Cardiac fibroblast (primary cell): Measurements from ENCODE around the gene HS3ST3A1.
A peak's percentile ranks its signal among the peaks of the same experiment; 100 is the strongest.

ENCODE experiments used
- DNase-seq, 2 donors: peaks; one replicate each; pipeline versions ENCODE4 v3.0.0 to v3.0.0-alpha.2; 2010; ENCODE audit warnings: low read depth in 2 of 2
- H3K4me3 ChIP-seq, 2 donors: replicated peaks in 1 of 2; 1 replicate in 1 of 2; 2 replicates in 1 of 2; pipeline ENCODE4 v1.5.1; 2011; ENCODE audit warnings: low read depth in 2 of 2, low read length in 2 of 2, mild to moderate bottlenecking in 2 of 2, moderate library complexity in 1 of 2
- TF ChIP-seq, protein P1 (sequence below): IDR thresholded peaks from one replicate; pipeline ENCODE4 v1.5.1; 2011; ENCODE audit warnings: low read depth, mild to moderate bottlenecking, low read length, inconsistent platforms

The HS3ST3A1 gene

DNA sequence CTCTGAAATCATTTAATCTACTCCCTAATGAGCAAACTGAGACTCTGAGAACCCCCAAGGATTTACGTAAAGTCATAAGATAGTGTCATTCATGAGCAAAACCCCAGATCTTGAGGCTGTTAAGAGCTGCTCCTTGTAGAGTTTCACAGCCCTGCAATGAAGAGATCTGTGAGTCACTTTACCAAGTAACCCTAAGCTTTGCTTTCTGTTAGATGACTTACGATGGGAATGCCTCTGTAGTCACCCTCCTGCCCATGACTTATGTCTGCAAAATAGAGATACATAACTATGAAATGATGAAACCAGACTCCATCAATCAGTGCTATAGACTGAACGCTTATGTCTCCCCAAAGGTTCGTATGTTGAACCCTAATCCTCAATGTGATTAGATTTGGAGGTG is 117.7 kb downstream of the HS3ST3A1 start:
- peak in 1 of 2 donors; percentile 60 for DNase-seq
- TF ChIP-seq, protein P1, sequence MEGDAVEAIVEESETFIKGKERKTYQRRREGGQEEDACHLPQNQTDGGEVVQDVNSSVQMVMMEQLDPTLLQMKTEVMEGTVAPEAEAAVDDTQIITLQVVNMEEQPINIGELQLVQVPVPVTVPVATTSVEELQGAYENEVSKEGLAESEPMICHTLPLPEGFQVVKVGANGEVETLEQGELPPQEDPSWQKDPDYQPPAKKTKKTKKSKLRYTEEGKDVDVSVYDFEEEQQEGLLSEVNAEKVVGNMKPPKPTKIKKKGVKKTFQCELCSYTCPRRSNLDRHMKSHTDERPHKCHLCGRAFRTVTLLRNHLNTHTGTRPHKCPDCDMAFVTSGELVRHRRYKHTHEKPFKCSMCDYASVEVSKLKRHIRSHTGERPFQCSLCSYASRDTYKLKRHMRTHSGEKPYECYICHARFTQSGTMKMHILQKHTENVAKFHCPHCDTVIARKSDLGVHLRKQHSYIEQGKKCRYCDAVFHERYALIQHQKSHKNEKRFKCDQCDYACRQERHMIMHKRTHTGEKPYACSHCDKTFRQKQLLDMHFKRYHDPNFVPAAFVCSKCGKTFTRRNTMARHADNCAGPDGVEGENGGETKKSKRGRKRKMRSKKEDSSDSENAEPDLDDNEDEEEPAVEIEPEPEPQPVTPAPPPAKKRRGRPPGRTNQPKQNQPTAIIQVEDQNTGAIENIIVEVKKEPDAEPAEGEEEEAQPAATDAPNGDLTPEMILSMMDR, result no peak
- no peak overlapping the region for H3K4me3 ChIP-seq

DNA sequence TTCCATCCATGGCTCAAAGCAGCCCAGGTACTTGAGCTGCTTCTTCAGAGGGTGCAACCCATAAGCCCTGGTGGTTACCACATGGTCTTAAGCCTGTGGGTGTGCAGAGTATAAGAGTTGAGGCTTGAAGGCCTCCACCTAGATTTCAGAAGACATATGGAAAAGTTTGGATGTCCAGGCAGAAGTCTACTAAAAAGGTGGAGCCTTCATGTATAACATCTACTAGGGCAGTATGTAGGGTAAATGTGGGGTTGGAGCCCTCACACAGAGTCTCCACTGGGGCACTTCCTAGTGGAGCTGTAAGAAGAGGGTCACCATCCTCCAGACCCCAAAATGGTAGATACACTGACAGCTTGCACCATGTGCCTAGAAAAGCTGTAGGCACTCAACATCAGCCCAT is 120.9 kb downstream of the HS3ST3A1 start:
- TF ChIP-seq, protein P1, result no peak
- no peak overlapping the region for H3K4me3 ChIP-seq
- no peak for DNase-seq

DNA sequence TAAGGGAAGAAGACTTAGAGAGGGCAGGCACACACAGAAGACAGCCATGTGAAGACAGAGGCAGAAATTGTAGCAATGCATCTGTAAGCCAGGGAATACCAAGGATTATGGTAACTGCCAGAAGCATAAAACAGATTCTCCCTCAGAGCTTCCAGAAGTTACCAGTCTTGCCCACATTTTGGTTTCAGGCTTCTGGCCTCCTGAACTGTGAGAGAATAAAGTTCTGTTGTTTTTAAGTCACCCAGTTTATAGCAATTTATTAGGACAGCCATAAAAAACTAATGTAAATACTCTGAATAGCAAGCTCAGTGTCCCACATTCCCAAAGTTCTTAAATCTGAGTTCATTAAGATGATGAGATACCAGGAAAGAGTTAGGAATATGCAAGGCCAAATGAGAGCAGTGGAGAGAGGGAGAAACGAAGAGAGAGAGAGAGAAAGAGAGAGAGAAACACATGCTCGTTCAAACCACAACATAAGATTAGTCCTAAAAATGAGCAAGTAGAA is 123.4 kb downstream of the HS3ST3A1 start:
- TF ChIP-seq, protein P1, result no peak
- no peak overlapping the region for H3K4me3 ChIP-seq
- no peak for DNase-seq

DNA sequence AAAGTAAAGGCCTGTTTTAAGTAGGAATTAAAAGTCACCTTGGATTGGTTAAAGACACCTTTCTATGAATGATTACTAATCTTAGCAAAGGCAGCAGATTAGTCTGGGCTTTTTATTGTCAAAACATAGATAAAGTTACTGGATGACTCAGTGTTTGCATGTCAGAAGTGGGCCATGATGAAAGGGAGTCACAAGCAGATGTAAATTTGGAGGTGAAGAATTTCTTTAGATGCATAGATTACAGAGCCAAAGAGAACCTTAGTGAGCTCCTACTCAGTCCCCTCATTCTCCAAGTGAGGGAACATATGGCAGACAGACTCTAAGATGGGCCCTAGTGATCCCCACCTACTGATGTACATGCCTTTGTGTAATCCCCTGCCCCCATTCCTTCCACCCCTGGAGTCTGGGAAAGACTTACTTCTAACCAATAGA is 124.5 kb downstream of the HS3ST3A1 start:
- DNase-seq, result peak; percentile 15 to 60
- TF ChIP-seq, protein P1, result no peak
- H3K4me3 ChIP-seq, result no peak overlapping the region

DNA sequence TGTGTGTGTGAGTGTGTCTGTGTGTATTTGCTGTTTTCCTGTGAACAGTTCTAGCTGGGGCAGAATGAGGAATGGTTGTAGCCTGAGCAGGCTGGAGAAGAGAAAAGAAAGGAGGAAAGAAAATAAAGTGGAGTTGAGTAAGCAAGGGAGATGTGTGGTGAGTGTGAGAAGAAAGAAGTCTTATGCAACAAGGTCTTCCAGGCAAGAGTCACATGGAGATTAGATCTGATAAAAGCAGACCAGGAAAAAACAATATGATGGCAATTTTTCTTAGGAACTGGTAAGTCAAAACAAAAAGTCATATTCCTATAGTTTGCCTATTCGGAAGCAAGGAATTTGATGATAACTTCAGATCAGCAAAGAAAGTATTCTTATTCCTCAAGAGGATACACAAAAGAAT is 125.0 kb downstream of the HS3ST3A1 start:
- no peak overlapping the region for H3K4me3 ChIP-seq
- peak; percentile 43 to 60 for DNase-seq

DNA sequence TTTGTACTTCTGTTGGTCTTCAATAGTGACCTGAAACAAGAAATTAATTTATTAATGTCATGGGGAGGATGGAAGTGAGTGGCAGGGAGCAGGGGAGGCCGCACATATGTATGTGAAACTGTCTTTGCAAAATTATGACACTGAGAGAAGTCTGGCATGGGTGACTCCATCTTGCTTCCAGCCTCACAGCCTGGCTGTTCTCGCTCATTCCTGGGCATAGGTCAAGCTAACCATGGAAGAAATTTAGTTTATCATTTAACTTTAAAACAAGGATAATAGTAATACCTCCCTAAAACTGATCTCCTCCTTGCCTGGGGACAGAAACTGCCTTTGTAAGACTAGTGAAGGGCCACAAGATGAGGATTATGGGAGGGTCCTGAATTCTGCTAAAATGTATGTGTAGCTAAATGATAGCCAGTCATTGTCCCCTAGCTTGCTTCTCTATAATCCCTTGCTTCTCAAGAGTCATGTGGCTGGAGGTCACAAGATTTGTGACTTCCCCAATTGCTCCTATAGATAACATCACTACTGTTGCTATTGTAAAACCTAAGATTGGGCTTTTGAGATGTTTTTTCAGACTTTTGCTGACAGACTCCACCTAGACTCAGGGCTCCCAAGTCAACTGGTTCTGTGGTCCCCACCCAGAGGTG is 126.0 kb downstream of the HS3ST3A1 start:
- no peak overlapping the region for H3K4me3 ChIP-seq
- no peak for DNase-seq
- TF ChIP-seq, protein P1, result no peak

More for the DNA sequence above, 125.0 kb downstream of the HS3ST3A1 start:
- TF ChIP-seq, protein P1, result no peak
